Panc1 (cell line): Measurements from ENCODE around the gene TEPSIN. TPM values are rescaled to one million over a fixed set of nuclear protein-coding genes. Genes with fewer than 3 reads are reported as not detected.

Source experiments
- ATAC-seq: fragments of 200-7000 bp; cut with Tn5 transposase; 2 replicates; pipeline ENCODE4 v1.9.1; 2020; ENCODE audit warnings: mild to moderate bottlenecking, moderate library complexity
- BruUV-seq: library from RNA; stranded (reverse); fragments of 400-500 nt; replicated peaks from 2 replicates; lab custom pipeline; 2021; lab: Mats Ljungman, UMichigan
- CTCF ChIA-PET: fragments of 300-600 bp; sonication (Branson Sonifier 250); formaldehyde crosslinking; loops from one replicate; lab custom pipeline; 2022; ENCODE audit warnings: antibody characterized with exemption; lab: Charles Lee
- POLR2A ChIA-PET: fragments of 300-600 bp; sonication (Branson Sonifier 250); formaldehyde crosslinking; loops from one replicate; lab custom pipeline; 2022; ENCODE audit warnings: antibody characterized with exemption; lab: Charles Lee
- DNase-seq: peaks from one replicate; pipeline ENCODE4 v3.0.0-alpha.2; 2010; ENCODE audit warnings: low read depth, low spot score
- H3K27ac ChIP-seq: 2 replicates; pipeline ENCODE4 v1.5.1; 2011; ENCODE audit warnings: mild to moderate bottlenecking, low read length, inconsistent platforms
- H3K27me3 ChIP-seq: fragments of 200-500 bp; sonication (Bioruptor generic); 2 replicates; pipeline ENCODE4 v1.6.0; 2014; ENCODE audit warnings: low read length, inconsistent platforms; ENCODE audit not compliant: control insufficient read depth, insufficient read depth
- H3K36me3 ChIP-seq: fragments of 200-500 bp; sonication (Bioruptor generic); 2 replicates; pipeline ENCODE4 v1.5.1; 2014; ENCODE audit warnings: inconsistent platforms, mild to moderate bottlenecking, low read length, moderate library complexity; ENCODE audit not compliant: control insufficient read depth, insufficient read depth
- H3K4me1 ChIP-seq: 2 replicates; pipeline ENCODE4 v1.5.1; 2011; ENCODE audit warnings: inconsistent platforms, mild to moderate bottlenecking, low read length, moderate library complexity; ENCODE audit not compliant: control insufficient read depth, insufficient read depth
- H3K4me3 ChIP-seq, 2 experiments: 2 replicates each; pipeline ENCODE4 v1.5.1; 2011 to 2012; ENCODE audit warnings: low read depth in 2 of 2, low read length in 2 of 2, mild to moderate bottlenecking in 2 of 2, inconsistent platforms in 1 of 2, moderate library complexity in 1 of 2
- H3K9me3 ChIP-seq: fragments of 200-500 bp; sonication (Bioruptor generic); 2 replicates; pipeline ENCODE4 v1.5.1; 2014; ENCODE audit warnings: low read depth, mild to moderate bottlenecking, inconsistent platforms, low read length, moderate library complexity; ENCODE audit not compliant: control insufficient read depth, insufficient read depth
- CTCF ChIP-seq: fragments of 450-650 bp; IDR thresholded peaks from 2 replicates; pipeline ENCODE4 v1.5.1; 2017; ENCODE audit warnings: mild to moderate bottlenecking
- POLR2AphosphoS5 ChIP-seq: IDR thresholded peaks from 2 replicates; pipeline ENCODE4 v1.6.1; 2012; ENCODE audit warnings: mild to moderate bottlenecking, low read depth, low read length, moderate library complexity
- SIN3A ChIP-seq: IDR thresholded peaks from 2 replicates; pipeline ENCODE4 v1.6.1; 2012; ENCODE audit warnings: low read depth, mild to moderate bottlenecking, low read length, moderate library complexity, borderline replicate concordance; ENCODE audit not compliant: insufficient read depth
- TCF7L2 ChIP-seq: IDR thresholded peaks from 2 replicates; pipeline ENCODE4 v1.6.1; 2011; ENCODE audit warnings: mild to moderate bottlenecking, low read depth, low read length, inconsistent platforms
- in situ Hi-C: cut with HindIII; loops from 2 replicates; pipeline ENCODE4 v1.10.0; 2016; ENCODE audit warnings: low sequenced_read_pairs, low pct_unique_long_range_greater_than_20kb
- intact Hi-C: fragments of 100-400 bp; cut with micrococcal nuclease; formaldehyde crosslinking; loops from one replicate; pipeline ENCODE4 v1.10.0; 2022; ENCODE audit not compliant: unreplicated experiment
- total RNA-seq: library from RNA; stranded (reverse); gene quantifications from one replicate; pipeline ENCODE4 v1.2.1, GENCODE V29; 2021; ENCODE audit not compliant: unreplicated experiment

TEPSIN gene
- total RNA-seq, 1 experiment from 2014 or later: 44.9 TPM

DNA sequence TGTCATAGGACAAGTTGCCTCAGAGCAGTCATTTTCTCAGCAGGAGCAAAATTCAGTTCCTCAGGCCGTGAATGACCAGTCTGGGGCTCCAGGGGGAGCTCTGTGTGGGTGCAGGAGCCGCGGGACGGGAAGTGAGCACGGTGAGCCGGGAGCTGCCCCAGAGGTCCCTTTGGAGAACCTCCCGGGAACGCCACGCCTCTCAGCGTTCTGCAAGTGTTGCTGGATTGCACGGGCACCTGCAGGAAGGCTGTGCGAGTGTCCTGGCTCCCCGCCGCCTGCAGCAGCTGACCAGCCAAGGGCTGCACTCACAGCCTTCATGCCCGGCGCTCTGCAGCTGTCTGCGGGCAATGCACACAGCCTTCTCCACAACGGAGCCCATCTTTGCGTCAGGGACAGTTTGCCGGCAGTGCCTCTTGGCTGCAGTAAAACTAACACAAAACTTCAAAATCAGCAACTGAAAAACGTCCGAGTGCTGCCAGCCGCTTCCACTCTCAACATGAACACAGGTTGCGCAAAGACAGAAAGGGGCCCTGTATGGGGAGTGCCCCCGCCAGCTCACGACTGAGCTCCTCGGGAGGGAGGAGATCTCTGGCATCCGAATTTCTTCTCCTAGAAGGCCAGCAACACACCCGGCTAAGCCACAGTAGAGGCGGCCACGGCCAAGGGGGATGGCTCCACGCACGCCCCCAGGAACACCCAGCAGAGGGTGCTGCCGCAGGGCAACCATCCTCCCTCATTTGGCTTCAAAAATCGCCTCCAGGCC, 16.3 kb upstream of the TEPSIN start:
- CTCF ChIA-PET: interaction anchor here (0.6 to 1.0 kb wide), 3 partner anchors 13 to 230 kb away, joined by 3 read pairs; no protein-coding TSS in a partner anchor
- intact Hi-C loops: loop anchor here (10.0 kb wide), 1 partner anchor 230 kb away; no protein-coding TSS in a partner anchor
- ATAC-seq (peak; percentile 57), DNase-seq (no peak)
- Histone ChIP-seq H3K4me1 (peaks cover 3% of the 10 kb centered on the region), H3K36me3 (peaks cover 3% of the 10 kb centered on the region; the same call in 1 of the 2 replicates), H3K4me3 (no peak overlapping the region), H3K9me3 (no peaks in the 10 kb centered on the region), H3K27ac (no peak overlapping the region), H3K27me3 (no peaks in the 10 kb centered on the region)
- in situ Hi-C loops: no loop called here
- POLR2A ChIA-PET: no interaction called here
- TF ChIP-seq CTCF (peak; percentile 75; the same call in 1 of the 2 replicates), POLR2AphosphoS5 (no peak)
- BruUV-seq: no TSS peak

GRCh38 chr17:81253358-81254131, 14.7 kb upstream of the TEPSIN start:
- TF ChIP-seq TCF7L2: no peak
- TF ChIP-seq CTCF: peak; percentile 89
- Histone ChIP-seq H3K27ac (no peak overlapping the region), H3K4me1 (peaks cover 3% of the 10 kb centered on the region), H3K27me3 (no peaks in the 10 kb centered on the region), H3K4me3 (no peak overlapping the region), H3K9me3 (no peaks in the 10 kb centered on the region), H3K36me3 (peaks cover 3% of the 10 kb centered on the region; the same call in 1 of the 2 replicates)
- peak; percentile 15 for DNase-seq
- BruUV-seq: no TSS peak
- peak; percentile 50; the same call in 1 of the 2 replicates for ATAC-seq
- ChIA-PET POLR2A (no interaction called here), CTCF (interaction anchor here (0.5 to 1.1 kb wide), 2 partner anchors 14 to 231 kb away, joined by 3 to 6 read pairs; no protein-coding TSS in a partner anchor)
- intact Hi-C loops (loop anchor here (10.0 kb wide), 1 partner anchor 231 kb away; no protein-coding TSS in a partner anchor), in situ Hi-C loops (no loop called here)

GRCh38 chr17:81252987-81253329, 14.1 kb upstream of the TEPSIN start:
- POLR2A ChIA-PET: no interaction called here
- H3K27me3 ChIP-seq: no peaks in the 10 kb centered on the region
- in situ Hi-C loops: no loop called here

More at GRCh38 chr17:81252987-81253329, 14.1 kb upstream of the TEPSIN start:
- CTCF ChIA-PET: interaction anchor here (0.5 to 1.1 kb wide), 2 partner anchors 15 to 232 kb away, joined by 3 to 6 read pairs; no protein-coding TSS in a partner anchor
- Histone ChIP-seq H3K36me3 (peaks cover 3% of the 10 kb centered on the region; the same call in 1 of the 2 replicates), H3K27ac (no peak overlapping the region), H3K4me1 (peaks cover 3% of the 10 kb centered on the region), H3K4me3 (no peak overlapping the region), H3K9me3 (no peaks in the 10 kb centered on the region)
- BruUV-seq: TSS peak; percentile 51
- DNase-seq (no peak), ATAC-seq (no peak)
- intact Hi-C loops: loop anchor here (10.0 kb wide), 1 partner anchor 232 kb away; no protein-coding TSS in a partner anchor
- TF ChIP-seq POLR2AphosphoS5: no peak
- TF ChIP-seq TCF7L2: no peak
- TF ChIP-seq SIN3A: no peak
